H1 (cell line): ENCODE data around the gene IFITM10. TPM values are rescaled to one million over a fixed set of nuclear protein-coding genes. Genes with fewer than 3 reads are reported as not detected.
A peak's percentile ranks its signal among the peaks of the same experiment; 100 is the strongest.

Experiments
- CTCF ChIA-PET: fragments of 300-600 bp; sonication (Branson Sonifier 250); formaldehyde crosslinking; loops from one replicate; lab custom pipeline; 2021; ENCODE audit not compliant: partially characterized antibody; lab: Charles Lee
- POLR2A ChIA-PET: fragments of 300-600 bp; sonication (Branson Sonifier 250); formaldehyde crosslinking; loops from one replicate; lab custom pipeline; 2021; ENCODE audit warnings: inconsistent platforms; ENCODE audit not compliant: partially characterized antibody; lab: Charles Lee
- DNase-seq, 2 experiments: peaks; one replicate each; pipeline versions ENCODE4 v3.0.0 to v3.0.0-alpha.2; 2010 to 2022; ENCODE audit warnings: low spot score in 2 of 2, low read depth in 1 of 2, mixed read lengths in 1 of 2
- FAIRE-seq: peaks from 2 replicates; lab custom pipeline; 2011; peaks lifted over from hg19 to GRCh38; lab: Jason Lieb, UNC
- H2AFZ ChIP-seq: 2 replicates; pipeline ENCODE4 v1.8.1; 2012; ENCODE audit warnings: low read length, inconsistent platforms
- H2AK5ac ChIP-seq: 2 replicates; pipeline ENCODE4 v1.6.1; 2013; ENCODE audit warnings: low read depth, low read length
- H2BK120ac ChIP-seq: replicated peaks from 2 replicates; pipeline ENCODE3; 2013; ENCODE audit warnings: low read depth, low read length, inconsistent platforms
- H2BK12ac ChIP-seq: 2 replicates; pipeline ENCODE4 v1.6.1; 2013; ENCODE audit warnings: low read depth, low read length
- H2BK15ac ChIP-seq: 2 replicates; pipeline ENCODE4 v1.6.1; 2013; ENCODE audit warnings: low read length
- H2BK20ac ChIP-seq: 2 replicates; pipeline ENCODE4 v1.6.1; 2013; ENCODE audit warnings: low read length
- H2BK5ac ChIP-seq: 2 replicates; pipeline ENCODE4 v1.6.1; 2013; ENCODE audit warnings: low read depth, low read length
- H3K14ac ChIP-seq: 2 replicates; pipeline ENCODE4 v1.6.1; 2013; ENCODE audit warnings: inconsistent platforms; ENCODE audit not compliant: insufficient read length
- H3K18ac ChIP-seq: 2 replicates; pipeline ENCODE4 v1.6.1; 2013; ENCODE audit warnings: low read length; ENCODE audit errors: extremely low read depth
- H3K23ac ChIP-seq: 2 replicates; pipeline ENCODE4 v1.6.1; 2013; ENCODE audit warnings: inconsistent platforms; ENCODE audit not compliant: insufficient read length
- H3K23me2 ChIP-seq: 2 replicates; pipeline ENCODE4 v1.6.1; 2013; ENCODE audit warnings: low read depth, low read length
- H3K27ac ChIP-seq: 2 replicates; pipeline ENCODE4 v1.6.1; 2011; ENCODE audit warnings: low read depth, low read length, inconsistent platforms
- H3K27me3 ChIP-seq, 4 experiments: replicated peaks in 1 of 4; 1 replicate in 1 of 4; 2 replicates in 3 of 4; pipeline versions ENCODE4 v1.6.1 to v1.8.1; 2011 to 2013; ENCODE audit warnings: low read length in 3 of 4, mild to moderate bottlenecking in 3 of 4, inconsistent platforms in 2 of 4, mixed read lengths in 2 of 4, moderate library complexity in 1 of 4; ENCODE audit not compliant: control insufficient read depth in 3 of 4, insufficient read depth in 3 of 4; ENCODE audit errors: extremely low read depth in 1 of 4
- H3K36me3 ChIP-seq, 4 experiments: 2 replicates each; pipeline versions ENCODE4 v1.6.1 to v1.8.1; 2011 to 2013; ENCODE audit warnings: mild to moderate bottlenecking in 4 of 4, low read length in 3 of 4, moderate library complexity in 2 of 4, control low read depth in 1 of 4, inconsistent platforms in 1 of 4; ENCODE audit not compliant: insufficient read depth in 4 of 4, control insufficient read depth in 2 of 4
- H3K4ac ChIP-seq: replicated peaks from 2 replicates; pipeline ENCODE3; 2013; ENCODE audit warnings: low read length, low read depth, mixed read lengths, inconsistent platforms; ENCODE audit not compliant: insufficient read length
- H3K4me1 ChIP-seq, 4 experiments: replicated peaks in 1 of 4; 1 replicate in 1 of 4; 2 replicates in 3 of 4; pipeline versions ENCODE4 v1.6.1 to v1.8.1; 2011 to 2013; ENCODE audit warnings: low read length in 3 of 4, inconsistent platforms in 2 of 4, mixed read lengths in 1 of 4; ENCODE audit not compliant: insufficient read depth in 4 of 4, control insufficient read depth in 3 of 4
- H3K4me2 ChIP-seq, 2 experiments: 2 replicates each; pipeline versions ENCODE4 v1.6.1 to v1.8.1; 2011 to 2013; ENCODE audit warnings: low read depth in 2 of 2, low read length in 2 of 2, control low read depth in 1 of 2, inconsistent platforms in 1 of 2, mild to moderate bottlenecking in 1 of 2; ENCODE audit not compliant: insufficient read depth in 1 of 2
- H3K4me3 ChIP-seq, 4 experiments: fragments of 200-600, 300-600 bp in 1 of 4; sonication (generic), shearing (Covaris generic), sonication (Bioruptor Twin) in 1 of 4; 2 replicates each; pipeline versions ENCODE4 v1.5.1 to v1.8.1; 2011 to 2016; ENCODE audit warnings: low read length in 4 of 4, low read depth in 3 of 4, control low read depth in 2 of 4, inconsistent platforms in 2 of 4, mild to moderate bottlenecking in 2 of 4, mixed read lengths in 1 of 4, moderate library complexity in 1 of 4; ENCODE audit not compliant: insufficient read depth in 2 of 4; ENCODE audit errors: extremely low read depth in 1 of 4
- H3K56ac ChIP-seq: replicated peaks from 2 replicates; pipeline ENCODE3; 2013; ENCODE audit warnings: low read depth, mild to moderate bottlenecking, mixed read lengths, low read length, inconsistent platforms; ENCODE audit not compliant: insufficient read length
- H3K79me1 ChIP-seq: 2 replicates; pipeline ENCODE4 v1.6.1; 2013; ENCODE audit warnings: low read depth, low read length, control low read depth
- H3K79me2 ChIP-seq, 2 experiments: 2 replicates each; pipeline versions ENCODE4 v1.6.1 to v1.8.1; 2012 to 2013; ENCODE audit warnings: low read length in 2 of 2, mild to moderate bottlenecking in 2 of 2, inconsistent platforms in 1 of 2; ENCODE audit not compliant: insufficient read depth in 2 of 2, control insufficient read depth in 1 of 2
- H3K9ac ChIP-seq, 4 experiments: replicated peaks in 1 of 4; 1 replicate in 1 of 4; 2 replicates in 3 of 4; pipeline versions ENCODE4 v1.6.1 to v1.8.1; 2011 to 2013; ENCODE audit warnings: low read depth in 3 of 4, low read length in 3 of 4, control low read depth in 2 of 4, mild to moderate bottlenecking in 2 of 4, moderate library complexity in 2 of 4, inconsistent platforms in 1 of 4; ENCODE audit errors: extremely low read depth in 1 of 4
- H3K9me3 ChIP-seq, 2 experiments: 2 replicates each; pipeline versions ENCODE4 v1.6.1 to v1.8.1; 2012 to 2013; ENCODE audit warnings: mild to moderate bottlenecking in 2 of 2, moderate library complexity in 2 of 2, control low read depth in 1 of 2, inconsistent platforms in 1 of 2, low read depth in 1 of 2, low read length in 1 of 2, mixed read lengths in 1 of 2; ENCODE audit not compliant: insufficient read depth in 2 of 2
- H4K20me1 ChIP-seq, 2 experiments: replicated peaks in 1 of 2; 2 replicates each; pipeline versions ENCODE3 to v1.8.1; 2011 to 2013; ENCODE audit warnings: inconsistent platforms in 2 of 2, low read length in 2 of 2, mild to moderate bottlenecking in 1 of 2; ENCODE audit not compliant: insufficient read depth in 2 of 2, control insufficient read depth in 1 of 2
- H4K5ac ChIP-seq: 2 replicates; pipeline ENCODE4 v1.6.1; 2013; ENCODE audit warnings: low read length, low read depth, mixed read lengths, inconsistent platforms; ENCODE audit not compliant: insufficient read length
- H4K8ac ChIP-seq: 2 replicates; pipeline ENCODE4 v1.8.0; 2013; ENCODE audit warnings: mild to moderate bottlenecking, moderate library complexity, low read length, inconsistent platforms; ENCODE audit not compliant: insufficient read depth; ENCODE audit errors: extremely low read depth
- H4K91ac ChIP-seq: replicated peaks from 2 replicates; pipeline ENCODE3; 2013; ENCODE audit warnings: low read length, mixed read lengths, inconsistent platforms; ENCODE audit not compliant: insufficient read length
- CHD1 ChIP-seq: IDR thresholded peaks from 2 replicates; pipeline ENCODE4 v1.6.1; 2012; ENCODE audit warnings: low read depth, low read length, improper control_type of control experiment
- NRF1 ChIP-seq: IDR thresholded peaks from 2 replicates; pipeline ENCODE4 v1.6.1; 2011; ENCODE audit warnings: mild to moderate bottlenecking, low read depth, low read length, improper control_type of control experiment
- TAF7 ChIP-seq: optimal IDR thresholded peaks from 2 replicates; pipeline ENCODE3; 2011; ENCODE audit warnings: low read depth, mild to moderate bottlenecking, inconsistent platforms, low read length, moderate library complexity, borderline replicate concordance
- WGBS, 2 experiments: shearing (Covaris generic) in 1 of 2; methylation state at CpG; one replicate each; pipeline versions ENCODE4 v1.1.6 to v1.1.7; 2013 to 2015; ENCODE audit warnings: low lambda C conversion rate in 2 of 2, mixed read lengths in 2 of 2, inconsistent platforms in 1 of 2, low coverage in 1 of 2, missing lambda C conversion rate in 1 of 2; ENCODE audit not compliant: insufficient replicate concordance in 2 of 2, insufficient coverage in 1 of 2, insufficient read length in 1 of 2; ENCODE audit errors: extremely low coverage in 1 of 2, missing lambda C conversion rate in 1 of 2; 5-methylcytosine and 5-hydroxymethylcytosine counted together
- polyA plus RNA-seq, 7 experiments: library from polyadenylated mRNA; depleted of rRNA in 3 of 7; stranded (reverse) in 5 of 7; unstranded in 2 of 7; fragments of >200 nt in 5 of 7; fragments of 200-250 nt in 2 of 7; gene quantifications; 1 replicate in 5 of 7; 2 replicates in 1 of 7; 4 replicates in 1 of 7; pipeline versions ENCODE4 v1.2.1 to v1.2.3, GENCODE V29; 2011 to 2013; ENCODE audit warnings: missing spikeins in 2 of 7, mixed read lengths in 2 of 7
- total RNA-seq: library from RNA; stranded (reverse); fragmentation: NEBNext Ultra II Directional; extraction: Animal tissue kit (Norgen Biotek cat#: 25700); gene quantifications from 2 replicates; pipeline ENCODE4 v1.2.1, GENCODE V29; 2021

Gene IFITM10
- total and polyA plus RNA-seq, 2 of the 8 experiments (the other 6 are each of a cell fraction or from before 2014, with no cell fraction given): 0.08 to 0.22 TPM

GRCh38 chr11:1780700-1781592, 30.6 kb upstream of the IFITM10 start:
- Histone ChIP-seq H3K4ac (no peak overlapping the region), H4K20me1 (no peaks in the 10 kb centered on the region), H2BK15ac (no peak overlapping the region), H2BK20ac (no peak overlapping the region), H2BK120ac (no peak overlapping the region), H3K27me3 (no peaks in the 10 kb centered on the region; a peak in 3 of 7 replicates), H3K4me2 (no peak overlapping the region), H3K4me3 (no peak overlapping the region), H2AK5ac (no peak overlapping the region), H3K79me1 (no peaks in the 10 kb centered on the region), H3K4me1 (peaks cover 2 to 15% (median 4%) of the 10 kb centered on the region in 4 experiments; a peak in 6 of 7 replicates), H4K5ac (no peak overlapping the region), H4K8ac (peak overlapping the region; percentile 14), H2AFZ (no peak overlapping the region), H3K27ac (no peak overlapping the region), H2BK12ac (no peak overlapping the region), H2BK5ac (no peak overlapping the region), H4K91ac (no peak overlapping the region), H3K79me2 (no peaks in the 10 kb centered on the region), H3K9ac (no peak overlapping the region), H3K23me2 (no peaks in the 10 kb centered on the region), H3K14ac (no peak overlapping the region), H3K9me3 (no peaks in the 10 kb centered on the region), H3K56ac (no peak overlapping the region), H3K18ac (no peak overlapping the region; the same call in 1 of the 2 replicates), H3K23ac (no peak overlapping the region), H3K36me3 (no peaks in the 10 kb centered on the region)
- ChIA-PET CTCF (interaction anchor here (1.6 to 2.2 kb wide), 2 partner anchors 14 to 87 kb away, joined by 7 to 11 read pairs; no protein-coding TSS in a partner anchor), POLR2A (interaction anchor here (0.6 kb wide), 1 partner anchor 8 kb away, joined by 3 read pairs; no protein-coding TSS in a partner anchor)
- FAIRE-seq (no peak), DNase-seq (no peak)
- WGBS, 2 experiments: 90% methylated on average over 25 of the region's 25 CpGs; no CpG with 5 or more reads in 1 of the 2 experiments
- TF ChIP-seq NRF1: no peak
- no peak for TF ChIP-seq TAF7
- TF ChIP-seq CHD1: no peak
